GM18526 (cell line): ENCODE results near the gene DUSP15.

ENCODE experiments used
- POLR2A ChIP-seq: IDR thresholded peaks from 3 replicates; pipeline ENCODE4 v1.6.1; 2011; ENCODE audit not compliant: insufficient read length; ENCODE audit errors: extremely low read depth

The DUSP15 gene

GRCh38 chr20:31840906-31841816, 29.2 kb downstream of the DUSP15 start:
- no peak for TF ChIP-seq POLR2A

GRCh38 chr20:31839782-31840487, 30.4 kb downstream of the DUSP15 start:
- TF ChIP-seq POLR2A, result no peak

GRCh38 chr20:31838646-31839292, 31.6 kb downstream of the DUSP15 start:
- no peak for TF ChIP-seq POLR2A

GRCh38 chr20:31837896-31838397, 32.4 kb downstream of the DUSP15 start:
- TF ChIP-seq POLR2A, result no peak

- TF ChIP-seq POLR2A, result no peak
Measured at GRCh38 chr20:31836853-31837608, 33.3 kb downstream of the DUSP15 start.

- TF ChIP-seq POLR2A, result no peak
Measured at GRCh38 chr20:31835977-31836852, 34.1 kb downstream of the DUSP15 start.

GRCh38 chr20:31835554-31835953, 34.8 kb downstream of the DUSP15 start:
- TF ChIP-seq POLR2A, result no peak

GRCh38 chr20:31833931-31834521, 36.3 kb downstream of the DUSP15 start:
- no peak for TF ChIP-seq POLR2A

- no peak for TF ChIP-seq POLR2A
Measured at GRCh38 chr20:31833130-31833930, 37.0 kb downstream of the DUSP15 start.

GRCh38 chr20:31831771-31832306, 38.5 kb downstream of the DUSP15 start:
- no peak for TF ChIP-seq POLR2A

GRCh38 chr20:31831211-31831610, 39.1 kb downstream of the DUSP15 start:
- TF ChIP-seq POLR2A, result no peak

GRCh38 chr20:31830406-31830981, 39.8 kb downstream of the DUSP15 start:
- TF ChIP-seq POLR2A, result no peak
